IMR-90 (cell line): ENCODE results near the gene TIAM2. TPM values are rescaled to one million over a fixed set of nuclear protein-coding genes. Genes with fewer than 3 reads are reported as not detected.

Experiments
- ATAC-seq: fragments of 200-7000 bp; cut with Tn5 transposase; 2 replicates; pipeline ENCODE4 v1.9.1; 2020; ENCODE audit warnings: low read depth, mild to moderate bottlenecking, moderate library complexity
- BruUV-seq: library from RNA; stranded (reverse); fragments of 400-500 nt; replicated peaks from 2 replicates; lab custom pipeline; 2021; lab: Mats Ljungman, UMichigan
- CTCF ChIA-PET: fragments of 300-600 bp; formaldehyde crosslinking; extraction: SDS; loops from one replicate; lab custom pipeline; 2021; ENCODE audit warnings: antibody characterized with exemption; lab: Yijun Ruan, JAX
- POLR2A ChIA-PET: fragments of 300-600 bp; sonication (Branson Sonifier 250); formaldehyde crosslinking; loops from one replicate; lab custom pipeline; 2022; ENCODE audit warnings: antibody characterized with exemption; ENCODE audit not compliant: unreplicated experiment; lab: Charles Lee
- DNase-seq: peaks from one replicate; pipeline ENCODE4 v3.0.0; 2013
- H2AFZ ChIP-seq: replicated peaks from 2 replicates; pipeline ENCODE3; 2013; ENCODE audit warnings: low read length, mild to moderate bottlenecking; ENCODE audit not compliant: poor library complexity
- H2AK5ac ChIP-seq: 2 replicates; pipeline ENCODE4 v1.6.1; 2013; ENCODE audit warnings: low read depth, low read length, inconsistent platforms
- H2AK9ac ChIP-seq: replicated peaks from 2 replicates; pipeline ENCODE3; 2013; ENCODE audit warnings: mild to moderate bottlenecking, low read depth, low read length, moderate library complexity; ENCODE audit not compliant: poor library complexity
- H2BK120ac ChIP-seq: 2 replicates; pipeline ENCODE4 v1.6.1; 2013; ENCODE audit warnings: low read depth, low read length, inconsistent platforms
- H2BK15ac ChIP-seq: 3 replicates; pipeline ENCODE4 v1.6.1; 2013; ENCODE audit warnings: low read depth, low read length, inconsistent platforms
- H2BK20ac ChIP-seq: 2 replicates; pipeline ENCODE4 v1.6.1; 2013; ENCODE audit warnings: low read depth, mild to moderate bottlenecking, inconsistent platforms, low read length, moderate library complexity
- H2BK5ac ChIP-seq: 2 replicates; pipeline ENCODE4 v1.6.1; 2013; ENCODE audit warnings: mild to moderate bottlenecking, low read depth, low read length, inconsistent platforms; ENCODE audit not compliant: poor library complexity, severe bottlenecking
- H3K14ac ChIP-seq: replicated peaks from 2 replicates; pipeline ENCODE4 v1.6.1; 2013; ENCODE audit warnings: low read depth, low read length, inconsistent platforms
- H3K18ac ChIP-seq: 2 replicates; pipeline ENCODE4 v1.6.1; 2013; ENCODE audit warnings: low read depth, low read length, control low read depth
- H3K23ac ChIP-seq: 2 replicates; pipeline ENCODE4 v1.6.1; 2013; ENCODE audit warnings: low read depth, low read length, inconsistent platforms
- H3K27ac ChIP-seq: 2 replicates; pipeline ENCODE4 v1.5.1; 2013; ENCODE audit warnings: mild to moderate bottlenecking, control low read depth, low read length; ENCODE audit not compliant: insufficient read depth
- H3K27me3 ChIP-seq: 2 replicates; pipeline ENCODE4 v1.6.1; 2013; ENCODE audit warnings: low read length; ENCODE audit not compliant: control insufficient read depth, insufficient read depth
- H3K36me3 ChIP-seq: 2 replicates; pipeline ENCODE4 v1.6.1; 2013; ENCODE audit warnings: low read length, mixed read lengths; ENCODE audit not compliant: control insufficient read depth, insufficient read depth
- H3K4ac ChIP-seq: 2 replicates; pipeline ENCODE4 v1.6.1; 2013; ENCODE audit warnings: low read depth, low read length, inconsistent platforms
- H3K4me1 ChIP-seq: 2 replicates; pipeline ENCODE4 v1.6.1; 2013; ENCODE audit warnings: low read length, mixed read lengths; ENCODE audit not compliant: control insufficient read depth, insufficient read depth
- H3K4me2 ChIP-seq: 2 replicates; pipeline ENCODE4 v1.6.1; 2013; ENCODE audit warnings: low read depth, mild to moderate bottlenecking, control low read depth, low read length, moderate library complexity
- H3K4me3 ChIP-seq: 2 replicates; pipeline ENCODE4 v1.5.1; 2013; ENCODE audit warnings: low read depth, mild to moderate bottlenecking, control low read depth, low read length, moderate library complexity; ENCODE audit not compliant: insufficient read depth
- H3K56ac ChIP-seq: 2 replicates; pipeline ENCODE4 v1.6.1; 2013; ENCODE audit warnings: low read length, inconsistent platforms; ENCODE audit not compliant: insufficient read depth; ENCODE audit errors: extremely low read depth
- H3K79me1 ChIP-seq, 2 experiments: 2 replicates each; pipeline ENCODE4 v1.6.1; 2013; ENCODE audit warnings: low read length in 2 of 2, inconsistent platforms in 1 of 2, low read depth in 1 of 2
- H3K9ac ChIP-seq: 2 replicates; pipeline ENCODE4 v1.6.1; 2013; ENCODE audit warnings: low read depth, low read length, control low read depth
- H3K9me1 ChIP-seq: 2 replicates; pipeline ENCODE4 v1.6.1; 2013; ENCODE audit warnings: low read length, inconsistent platforms; ENCODE audit not compliant: insufficient read depth
- H3K9me3 ChIP-seq: 2 replicates; pipeline ENCODE4 v1.6.1; 2013; ENCODE audit warnings: low read length; ENCODE audit not compliant: control insufficient read depth, insufficient read depth
- H4K20me1 ChIP-seq: 2 replicates; pipeline ENCODE4 v1.6.1; 2013; ENCODE audit warnings: low read length, inconsistent platforms; ENCODE audit not compliant: insufficient read depth
- H4K5ac ChIP-seq: 2 replicates; pipeline ENCODE4 v1.6.1; 2013; ENCODE audit warnings: mild to moderate bottlenecking, low read depth, low read length, control low read depth
- H4K8ac ChIP-seq, 2 experiments: 2 replicates each; pipeline ENCODE4 v1.6.1; 2013; ENCODE audit warnings: low read depth in 2 of 2, low read length in 2 of 2, control low read depth in 1 of 2, inconsistent platforms in 1 of 2
- H4K91ac ChIP-seq: 2 replicates; pipeline ENCODE4 v1.6.1; 2013; ENCODE audit warnings: low read depth, low read length, inconsistent platforms; ENCODE audit not compliant: insufficient read depth
- CEBPB ChIP-seq: IDR thresholded peaks from 2 replicates; pipeline ENCODE4 v1.6.1; 2012; ENCODE audit warnings: low read depth, low read length, improper control_type of control experiment
- CHD1 ChIP-seq: IDR thresholded peaks from 2 replicates; pipeline ENCODE4 v1.6.1; 2012; ENCODE audit warnings: low read depth, low read length, improper control_type of control experiment
- FOS ChIP-seq: fragments of 150-350 bp; IDR thresholded peaks from 2 replicates; pipeline ENCODE4 v1.6.1; 2016; ENCODE audit warnings: low read depth, low read length
- MAFK ChIP-seq: IDR thresholded peaks from 2 replicates; pipeline ENCODE4 v1.6.1; 2012; ENCODE audit warnings: low read depth, low read length, improper control_type of control experiment
- MAZ ChIP-seq: IDR thresholded peaks from 2 replicates; pipeline ENCODE4 v1.6.1; 2012; ENCODE audit warnings: low read depth, mild to moderate bottlenecking, low read length, improper control_type of control experiment, moderate library complexity, borderline replicate concordance
- MXI1 ChIP-seq: IDR thresholded peaks from 2 replicates; pipeline ENCODE4 v1.6.1; 2012; ENCODE audit warnings: low read depth, mild to moderate bottlenecking, low read length, moderate library complexity, borderline replicate concordance
- NFE2L2 ChIP-seq: fragments of 150-350 bp; IDR thresholded peaks from 2 replicates; pipeline ENCODE4 v1.6.1; 2016; ENCODE audit warnings: low read depth, mild to moderate bottlenecking, low read length
- POLR2A ChIP-seq: IDR thresholded peaks from 2 replicates; pipeline ENCODE4 v1.6.1; 2012; ENCODE audit warnings: mild to moderate bottlenecking, low read depth, low read length
- RCOR1 ChIP-seq: IDR thresholded peaks from 2 replicates; pipeline ENCODE4 v1.6.1; 2012; ENCODE audit warnings: mild to moderate bottlenecking, low read length, improper control_type of control experiment; ENCODE audit not compliant: insufficient replicate concordance
- RFX5 ChIP-seq: IDR thresholded peaks from 2 replicates; pipeline ENCODE4 v1.8.0; 2012; ENCODE audit warnings: low read depth, mild to moderate bottlenecking, low read length, moderate library complexity
- SMC3 ChIP-seq: fragments of 150-350 bp; IDR thresholded peaks from 2 replicates; pipeline ENCODE4 v1.6.1; 2016; ENCODE audit warnings: low read depth, mild to moderate bottlenecking, antibody characterized with exemption, low read length, moderate library complexity
- WGBS, 2 experiments: methylation state at CpG; one replicate each; pipeline versions ENCODE4 v1.1.5 to v1.1.7; 2013; ENCODE audit warnings: missing lambda C conversion rate in 2 of 2; ENCODE audit not compliant: insufficient read length in 1 of 2; ENCODE audit errors: extremely low coverage in 2 of 2; 5-methylcytosine and 5-hydroxymethylcytosine counted together
- dilution Hi-C: fragments of 300-500 bp; cut with HindIII; formaldehyde crosslinking; loops from one replicate; pipeline ENCODE4 v1.14.3; 2018; ENCODE audit warnings: low sequenced_read_pairs; ENCODE audit not compliant: unreplicated experiment
- in situ Hi-C: fragments of 300-500 bp; cut with MboI; formaldehyde crosslinking; loops from 3 replicates; pipeline ENCODE4 v1.14.3; 2019; ENCODE audit warnings: low sequenced_read_pairs, inconsistent platforms, mixed read lengths
- intact Hi-C: fragments of 100-400 bp; cut with micrococcal nuclease; formaldehyde crosslinking; loops from 2 replicates; pipeline ENCODE4 v1.10.0; 2022
- polyA plus RNA-seq, 3 experiments: library from polyadenylated mRNA; depleted of rRNA; stranded (reverse); fragments of >200 nt; gene quantifications; 2 replicates each; pipeline ENCODE4 v1.2.3, GENCODE V29; 2012; ENCODE audit warnings: low replicate concordance in 1 of 3
- total RNA-seq: library from RNA; depleted of rRNA; stranded (reverse); fragments of >200 nt; gene quantifications from 2 replicates; pipeline ENCODE4 v1.2.3, GENCODE V29; 2012
- TF ChIP-seq, protein P1 (sequence below): fragments of 150-350 bp; IDR thresholded peaks from 2 replicates; pipeline ENCODE4 v1.6.1; 2017; ENCODE audit warnings: mild to moderate bottlenecking, antibody characterized with exemption, low read length, low read depth
- TF ChIP-seq, protein P2 (sequence below): fragments of 150-350 bp; IDR thresholded peaks from 2 replicates; pipeline ENCODE4 v1.6.1; 2016; ENCODE audit warnings: low read depth, mild to moderate bottlenecking, low read length, moderate library complexity, borderline replicate concordance
- TF ChIP-seq, protein P3 (sequence below): conservative IDR thresholded peaks from 2 replicates; pipeline ENCODE4 v1.5.1; 2012; ENCODE audit warnings: mild to moderate bottlenecking, low read depth, low read length, improper control_type of control experiment

Gene TIAM2
- total and polyA plus RNA-seq, 2 of the 4 experiments (the other 2 are of a cell fraction) = 3.1 to 4.7 TPM

DNA sequence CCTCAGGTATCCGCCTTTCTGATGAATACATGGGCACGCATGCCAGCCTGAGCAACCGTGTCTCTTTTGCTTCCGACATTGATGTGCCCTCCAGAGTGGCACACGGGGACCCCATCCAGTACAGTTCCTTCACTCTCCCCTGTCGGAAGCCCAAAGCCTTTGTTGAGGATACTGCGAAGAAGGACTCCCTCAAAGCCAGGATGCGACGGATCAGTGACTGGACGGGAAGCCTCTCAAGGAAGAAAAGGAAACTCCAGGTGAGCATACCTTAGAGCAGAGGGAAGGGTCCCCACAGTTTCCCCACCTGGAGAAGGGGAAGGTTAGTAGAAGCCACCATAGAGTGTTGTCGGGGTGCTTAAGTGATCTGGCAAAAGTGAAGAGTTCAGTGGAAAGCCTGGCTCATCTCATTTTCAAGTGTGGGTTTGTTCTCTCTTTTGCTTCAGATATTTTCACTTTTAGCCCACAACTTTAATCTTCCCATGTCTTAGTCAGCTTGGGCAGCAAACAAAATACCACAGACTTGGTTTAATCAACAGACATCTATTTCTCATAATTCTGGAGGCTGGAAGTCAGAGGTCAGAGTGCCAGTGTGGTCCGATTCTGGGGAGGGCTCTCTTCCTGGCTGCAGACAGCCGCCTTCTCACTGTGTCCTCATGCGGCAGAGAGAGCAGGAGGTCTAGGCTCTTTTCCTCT is 135.2 kb downstream of the TIAM2 start:
- DNase-seq (no peak), ATAC-seq (peak; percentile 5; the same call in 1 of the 2 replicates)
- Histone ChIP-seq H4K5ac (no peak overlapping the region), H3K56ac (no peak overlapping the region), H3K9ac (no peak overlapping the region), H4K91ac (0 out of 2 replicates have a peak overlapping the region, but pooled peaks have one; percentile 3), H3K36me3 (peaks cover 1% of the 10 kb centered on the region; the same call in 1 of the 2 replicates), H4K20me1 (no peaks in the 10 kb centered on the region), H2BK120ac (peak overlapping the region; percentile 71), H3K27me3 (no peaks in the 10 kb centered on the region), H3K4me2 (no peak overlapping the region), H3K9me1 (peaks cover 14% of the 10 kb centered on the region), H4K8ac (no peak overlapping the region), H2BK5ac (no peak overlapping the region), H3K18ac (no peak overlapping the region), H2BK20ac (peak overlapping the region; percentile 33), H3K4me1 (peaks cover 19% of the 10 kb centered on the region), H3K14ac (peak overlapping the region; percentile 4; the same call in 1 of the 2 replicates), H3K79me1 (peaks cover 0 to 11% of the 10 kb centered on the region in 2 experiments; a peak in 1 of 4 replicates), H2AK5ac (peak overlapping the region; percentile 57; the same call in 1 of the 2 replicates), H3K4me3 (no peak overlapping the region), H3K27ac (no peak overlapping the region), H2AK9ac (no peak overlapping the region), H3K9me3 (no peaks in the 10 kb centered on the region), H2AFZ (no peak overlapping the region), H3K23ac (no peak overlapping the region; the same call in 1 of the 2 replicates), H2BK15ac (peak overlapping the region; percentile 47; the same call in 1 of the 3 replicates), H3K4ac (peak overlapping the region; percentile 42; the same call in 1 of the 2 replicates)
- dilution Hi-C loops = no loop called here
- CTCF ChIA-PET = interaction anchor here (1.2 kb wide), 1 partner anchor 10 kb away, joined by 4 read pairs; no protein-coding TSS in a partner anchor
- POLR2A ChIA-PET = no interaction called here
- WGBS, 2 experiments = 90% methylated on average over 2 of the region's 14 CpGs; no CpG with 5 or more reads in 1 of the 2 experiments
- in situ Hi-C loops = no loop called here
- no TSS peak for BruUV-seq
- intact Hi-C loops = no loop called here
- no peak for TF ChIP-seq FOS
- no peak for TF ChIP-seq MXI1
- no peak for TF ChIP-seq CHD1
- TF ChIP-seq, protein P1, sequence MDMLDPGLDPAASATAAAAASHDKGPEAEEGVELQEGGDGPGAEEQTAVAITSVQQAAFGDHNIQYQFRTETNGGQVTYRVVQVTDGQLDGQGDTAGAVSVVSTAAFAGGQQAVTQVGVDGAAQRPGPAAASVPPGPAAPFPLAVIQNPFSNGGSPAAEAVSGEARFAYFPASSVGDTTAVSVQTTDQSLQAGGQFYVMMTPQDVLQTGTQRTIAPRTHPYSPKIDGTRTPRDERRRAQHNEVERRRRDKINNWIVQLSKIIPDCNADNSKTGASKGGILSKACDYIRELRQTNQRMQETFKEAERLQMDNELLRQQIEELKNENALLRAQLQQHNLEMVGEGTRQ = no peak
- no peak for TF ChIP-seq RFX5
- no peak for TF ChIP-seq MAFK
- no peak for TF ChIP-seq NFE2L2
- TF ChIP-seq, protein P2, sequence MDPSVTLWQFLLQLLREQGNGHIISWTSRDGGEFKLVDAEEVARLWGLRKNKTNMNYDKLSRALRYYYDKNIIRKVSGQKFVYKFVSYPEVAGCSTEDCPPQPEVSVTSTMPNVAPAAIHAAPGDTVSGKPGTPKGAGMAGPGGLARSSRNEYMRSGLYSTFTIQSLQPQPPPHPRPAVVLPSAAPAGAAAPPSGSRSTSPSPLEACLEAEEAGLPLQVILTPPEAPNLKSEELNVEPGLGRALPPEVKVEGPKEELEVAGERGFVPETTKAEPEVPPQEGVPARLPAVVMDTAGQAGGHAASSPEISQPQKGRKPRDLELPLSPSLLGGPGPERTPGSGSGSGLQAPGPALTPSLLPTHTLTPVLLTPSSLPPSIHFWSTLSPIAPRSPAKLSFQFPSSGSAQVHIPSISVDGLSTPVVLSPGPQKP = no peak
- no peak for TF ChIP-seq RCOR1
- TF ChIP-seq POLR2A = no peak
- no peak for TF ChIP-seq MAZ
- TF ChIP-seq, protein P3, sequence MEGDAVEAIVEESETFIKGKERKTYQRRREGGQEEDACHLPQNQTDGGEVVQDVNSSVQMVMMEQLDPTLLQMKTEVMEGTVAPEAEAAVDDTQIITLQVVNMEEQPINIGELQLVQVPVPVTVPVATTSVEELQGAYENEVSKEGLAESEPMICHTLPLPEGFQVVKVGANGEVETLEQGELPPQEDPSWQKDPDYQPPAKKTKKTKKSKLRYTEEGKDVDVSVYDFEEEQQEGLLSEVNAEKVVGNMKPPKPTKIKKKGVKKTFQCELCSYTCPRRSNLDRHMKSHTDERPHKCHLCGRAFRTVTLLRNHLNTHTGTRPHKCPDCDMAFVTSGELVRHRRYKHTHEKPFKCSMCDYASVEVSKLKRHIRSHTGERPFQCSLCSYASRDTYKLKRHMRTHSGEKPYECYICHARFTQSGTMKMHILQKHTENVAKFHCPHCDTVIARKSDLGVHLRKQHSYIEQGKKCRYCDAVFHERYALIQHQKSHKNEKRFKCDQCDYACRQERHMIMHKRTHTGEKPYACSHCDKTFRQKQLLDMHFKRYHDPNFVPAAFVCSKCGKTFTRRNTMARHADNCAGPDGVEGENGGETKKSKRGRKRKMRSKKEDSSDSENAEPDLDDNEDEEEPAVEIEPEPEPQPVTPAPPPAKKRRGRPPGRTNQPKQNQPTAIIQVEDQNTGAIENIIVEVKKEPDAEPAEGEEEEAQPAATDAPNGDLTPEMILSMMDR = no peak
- no peak for TF ChIP-seq SMC3
- TF ChIP-seq CEBPB = no peak
